Esophagus mucosa (tissue), 1 donor: ENCODE data around the gene SNRNP25. TPM values are rescaled to one million over a fixed set of nuclear protein-coding genes. Genes with fewer than 3 reads are reported as not detected.

Experiments
- ATAC-seq: fragments of 200-7000 bp; cut with Tn5 transposase; one replicate; pipeline ENCODE4 v1.9.1; 2020
- total RNA-seq: library from RNA; stranded (reverse); gene quantifications from one replicate; pipeline ENCODE4 v1.2.4, GENCODE V29; 2023
- donor health status: DM: yes; HTN: yes; CAD: no.

Gene SNRNP25
- total RNA-seq, 1 donor from 2014 or later, result 18.8 TPM

GRCh38 chr16:63998-64913 lies 10.6 kb downstream of the SNRNP25 start:
- ATAC-seq, result no peak

GRCh38 chr16:64914-65255 lies 11.3 kb downstream of the SNRNP25 start:
- no peak for ATAC-seq

GRCh38 chr16:65745-66144 lies 12.1 kb downstream of the SNRNP25 start:
- ATAC-seq, result peak; percentile 75

- ATAC-seq, result no peak
These were observed 12.9 kb downstream of the SNRNP25 start for GRCh38 chr16:66309-67182.

- no peak for ATAC-seq
These were observed 13.7 kb downstream of the SNRNP25 start for GRCh38 chr16:67183-67791.

GRCh38 chr16:67884-68789 lies 14.5 kb downstream of the SNRNP25 start:
- ATAC-seq, result no peak

- no peak for ATAC-seq
These were observed 15.6 kb downstream of the SNRNP25 start for GRCh38 chr16:69181-69580.

- no peak for ATAC-seq
These were observed 17.5 kb downstream of the SNRNP25 start for GRCh38 chr16:71210-71539.

GRCh38 chr16:71540-72401 lies 18.1 kb downstream of the SNRNP25 start:
- peak; percentile 59 for ATAC-seq

GRCh38 chr16:72561-73548 lies 19.2 kb downstream of the SNRNP25 start, which contains the start of gene RHBDF1:
RHBDF1 (minus strand) TSS chr16:72631; CDS start chr16:65015, 7,616 bp downstream.
- peak; percentile 59 for ATAC-seq

- no peak for ATAC-seq
These were observed 20.6 kb downstream of the SNRNP25 start for GRCh38 chr16:74051-74746.

- no peak for ATAC-seq
These were observed 21.2 kb downstream of the SNRNP25 start for GRCh38 chr16:74747-75334.

- ATAC-seq, result no peak
These were observed 22.2 kb downstream of the SNRNP25 start for GRCh38 chr16:75580-76501.

GRCh38 chr16:76535-77272 lies 23.1 kb downstream of the SNRNP25 start:
- ATAC-seq, result peak; percentile 2

- peak; percentile 45 for ATAC-seq
These were observed 23.7 kb downstream of the SNRNP25 start for GRCh38 chr16:77273-77806.

GRCh38 chr16:77807-78443 lies 24.3 kb downstream of the SNRNP25 start, which contains the start of gene MPG:
MPG (plus strand) TSS chr16:78225; CDS start chr16:78310, 85 bp downstream.
- peak; percentile 76 for ATAC-seq
